HepG2 (cell line): Measurements from ENCODE around the gene NAV2. TPM values are rescaled to one million over a fixed set of nuclear protein-coding genes. Genes with fewer than 3 reads are reported as not detected.

Experiments
- ATAC-seq: fragments of 200-7000 bp; cut with Tn5 transposase; 3 replicates; pipeline ENCODE4 v1.9.1; 2020; ENCODE audit warnings: mild to moderate bottlenecking, moderate library complexity
- BruUV-seq: library from RNA; stranded (reverse); fragments of 400-500 nt; replicated peaks from 2 replicates; lab custom pipeline; 2021; lab: Mats Ljungman, UMichigan
- CTCF ChIA-PET: fragments of 300-600 bp; formaldehyde crosslinking; extraction: SDS; loops from one replicate; lab custom pipeline; 2021; ENCODE audit warnings: low total read pairs, inconsistent platforms, low intra/inter-chr PET ratio; lab: Yijun Ruan, JAX
- POLR2A ChIA-PET: fragments of 350-600 bp; sonication (Branson Sonifier 250); formaldehyde crosslinking; loops from one replicate; lab custom pipeline; 2020; ENCODE audit warnings: antibody characterized with exemption, inconsistent platforms; lab: Yijun Ruan, JAX
- DNase-seq: peaks from one replicate; pipeline ENCODE4 v3.0.0-alpha.2; 2015; ENCODE audit warnings: low spot score
- FAIRE-seq: peaks from 3 replicates; lab custom pipeline; 2011; peaks lifted over from hg19 to GRCh38; lab: Jason Lieb, UNC
- H2AFZ ChIP-seq: one replicate; pipeline ENCODE4 v1.6.1; 2011; ENCODE audit warnings: low read length, inconsistent platforms
- H3K27ac ChIP-seq: fragments of 300-600 bp; 3 replicates; pipeline ENCODE4 v1.8.0; 2011; ENCODE audit warnings: mixed run types, mild to moderate bottlenecking, mixed read lengths, low read length, inconsistent platforms; ENCODE audit not compliant: insufficient read depth; ENCODE audit errors: extremely low read length
- H3K27me3 ChIP-seq, 2 experiments: fragments of 200-600 bp in 1 of 2; 2 replicates in 1 of 2; 3 replicates in 1 of 2; pipeline versions ENCODE4 v1.6.0 to v1.8.0; 2011; ENCODE audit warnings: low read length in 2 of 2, mild to moderate bottlenecking in 2 of 2, moderate library complexity in 2 of 2, inconsistent platforms in 1 of 2; ENCODE audit not compliant: insufficient read depth in 2 of 2, control insufficient read depth in 1 of 2
- H3K36me3 ChIP-seq, 2 experiments: fragments of 200-600 bp in 1 of 2; replicated peaks in 1 of 2; 2 replicates in 1 of 2; 3 replicates in 1 of 2; pipeline versions ENCODE4 v1.5.1 to v1.8.0; 2011; ENCODE audit warnings: low read length in 2 of 2, inconsistent platforms in 1 of 2; ENCODE audit not compliant: insufficient read depth in 2 of 2, control insufficient read depth in 1 of 2
- H3K4me1 ChIP-seq: 2 replicates; pipeline ENCODE4 v1.5.1; 2012; ENCODE audit warnings: low read length, inconsistent platforms; ENCODE audit not compliant: insufficient read depth
- H3K4me2 ChIP-seq: 2 replicates; pipeline ENCODE4 v1.6.0; 2011; ENCODE audit warnings: low read depth, low read length, inconsistent platforms
- H3K4me3 ChIP-seq, 3 experiments: fragments of 200-600 bp in 1 of 3; sonication (generic), shearing (Covaris generic) in 1 of 3; replicated peaks in 1 of 3; 2 replicates each; pipeline ENCODE4 v1.5.1; 2011 to 2016; ENCODE audit warnings: low read length in 3 of 3, inconsistent platforms in 2 of 3, low read depth in 2 of 3, mild to moderate bottlenecking in 2 of 3, control low read depth in 1 of 3, mixed read lengths in 1 of 3; ENCODE audit not compliant: insufficient read depth in 1 of 3
- H3K79me2 ChIP-seq: one replicate; pipeline ENCODE4 v1.6.1; 2011; ENCODE audit warnings: low read length, inconsistent platforms; ENCODE audit not compliant: insufficient read depth
- H3K9ac ChIP-seq: 2 replicates; pipeline ENCODE4 v1.6.0; 2011; ENCODE audit warnings: mild to moderate bottlenecking, low read depth, low read length, inconsistent platforms; ENCODE audit not compliant: insufficient read depth
- H3K9me3 ChIP-seq: 2 replicates; pipeline ENCODE4 v1.5.1; 2012; ENCODE audit warnings: mild to moderate bottlenecking, low read length
- H4K20me1 ChIP-seq: 2 replicates; pipeline ENCODE4 v1.6.0; 2011; ENCODE audit warnings: inconsistent platforms, mild to moderate bottlenecking, low read length, moderate library complexity; ENCODE audit not compliant: insufficient read depth
- ELF1 ChIP-seq: sonication (generic); formaldehyde crosslinking; IDR thresholded peaks from 2 replicates; pipeline ENCODE4 v1.4.0; 2020; ENCODE audit warnings: missing genetic modification reagents
- FOXA1 ChIP-seq, 2 experiments: fragments of 450-650 bp in 1 of 2; sonication (generic) in 1 of 2; formaldehyde crosslinking in 1 of 2; IDR thresholded peaks; 2 replicates each; pipeline versions ENCODE4 v1.4.0 to v1.6.1; 2016 to 2020; ENCODE audit warnings: missing genetic modification reagents in 1 of 2
- HDAC6 ChIP-seq: fragments of 200-600 bp; sonication (generic); IDR thresholded peaks from 2 replicates; pipeline ENCODE4 v1.7.0; 2017; ENCODE audit warnings: mild to moderate bottlenecking, antibody characterized with exemption, low read length, low read depth
- HOXA5 ChIP-seq: sonication (generic); formaldehyde crosslinking; IDR thresholded peaks from 2 replicates; pipeline ENCODE4 v1.4.0; 2020; ENCODE audit warnings: missing genetic modification reagents
- MIXL1 ChIP-seq: IDR thresholded peaks from 2 replicates; pipeline ENCODE4 v1.6.1; 2016
- RAD21 ChIP-seq: fragments of 450-650 bp; formaldehyde crosslinking; IDR thresholded peaks from 2 replicates; pipeline ENCODE4 v1.5.0; 2020; ENCODE audit warnings: mild to moderate bottlenecking
- STAG1 ChIP-seq: sonication (generic); formaldehyde crosslinking; IDR thresholded peaks from 2 replicates; pipeline ENCODE4 v1.4.0; 2020; ENCODE audit warnings: missing genetic modification reagents
- ZFP36 ChIP-seq: fragments of 150-350 bp; IDR thresholded peaks from 2 replicates; pipeline ENCODE4 v1.6.1; 2018; ENCODE audit warnings: borderline replicate concordance, low read length, low read depth; ENCODE audit not compliant: partially characterized antibody
- ZNF652 ChIP-seq: IDR thresholded peaks from 2 replicates; pipeline ENCODE4 v1.6.1; 2016; ENCODE audit warnings: low read depth, borderline replicate concordance
- WGBS: methylation state at CpG from one replicate; pipeline ENCODE4 v1.1.6; 2017; ENCODE audit warnings: low lambda C conversion rate; 5-methylcytosine and 5-hydroxymethylcytosine counted together
- in situ Hi-C: cut with HindIII; loops from 2 replicates; pipeline ENCODE4 v1.10.0; 2017; ENCODE audit warnings: low pct_unique_long_range_greater_than_20kb; ENCODE audit not compliant: extremely low pct_ligation_motif_present
- intact Hi-C: fragments of 100-400 bp; cut with micrococcal nuclease; formaldehyde crosslinking; loops from one replicate; pipeline ENCODE4 v1.10.0; 2022; ENCODE audit not compliant: unreplicated experiment
- polyA plus RNA-seq, 8 experiments: library from polyadenylated mRNA; depleted of rRNA in 3 of 8; stranded (reverse) in 7 of 8; unstranded in 1 of 8; fragments of >200 nt; fragmentation: Illumina TruSeq in 4 of 8; extraction: Trizol in 4 of 8; gene quantifications; 2 replicates each; pipeline versions ENCODE4 v1.2.1 to v1.2.3, GENCODE V29; 2011 to 2016; ENCODE audit warnings: low read depth in 4 of 8, missing spikeins in 1 of 8, mixed read lengths in 1 of 8; ENCODE audit not compliant: insufficient read depth in 1 of 8
- total RNA-seq, 5 experiments: library from RNA; depleted of rRNA; stranded (reverse); fragments of >200 nt; fragmentation: Illumina TruSeq; extraction: Trizol; gene quantifications; 2 replicates each; pipeline ENCODE4 v1.2.3, GENCODE V29; 2016; ENCODE audit warnings: low read depth in 1 of 5
- TF ChIP-seq, protein P1 (sequence below): sonication (generic); formaldehyde crosslinking; IDR thresholded peaks from 2 replicates; pipeline ENCODE4 v1.5.0; 2020; ENCODE audit warnings: mild to moderate bottlenecking, missing genetic modification reagents, moderate library complexity

The NAV2 gene
- total and polyA plus RNA-seq, 2 of the 13 experiments (the other 11 are each of a cell fraction or from before 2014, with no cell fraction given): 9.3 to 34.6 TPM

GRCh38 chr11:19905280-19905853 lies 192.7 kb downstream of the NAV2 start:
- H4K20me1 ChIP-seq: no peaks in the 10 kb centered on the region

More at GRCh38 chr11:19905280-19905853, 192.7 kb downstream of the NAV2 start:
- DNase-seq (peak; percentile 51), ATAC-seq (peak; percentile 55), FAIRE-seq (no peak)
- 8% methylated on average over 2 of the region's 2 CpGs for WGBS
- peak overlapping the region; percentile 4; the same call in 1 of the 2 replicates for H3K4me2 ChIP-seq
- in situ Hi-C loops (loop anchor here (10.0 kb wide), 1 partner anchor 831 kb away; no protein-coding TSS in a partner anchor), intact Hi-C loops (loop anchor here (1.0 to 10.0 kb wide), 2 partner anchors 206 to 449 kb away; no protein-coding TSS in a partner anchor)
- H3K27ac ChIP-seq: no peak overlapping the region
- no TSS peak for BruUV-seq
- H3K79me2 ChIP-seq: no peaks in the 10 kb centered on the region
- TF ChIP-seq, protein P1, sequence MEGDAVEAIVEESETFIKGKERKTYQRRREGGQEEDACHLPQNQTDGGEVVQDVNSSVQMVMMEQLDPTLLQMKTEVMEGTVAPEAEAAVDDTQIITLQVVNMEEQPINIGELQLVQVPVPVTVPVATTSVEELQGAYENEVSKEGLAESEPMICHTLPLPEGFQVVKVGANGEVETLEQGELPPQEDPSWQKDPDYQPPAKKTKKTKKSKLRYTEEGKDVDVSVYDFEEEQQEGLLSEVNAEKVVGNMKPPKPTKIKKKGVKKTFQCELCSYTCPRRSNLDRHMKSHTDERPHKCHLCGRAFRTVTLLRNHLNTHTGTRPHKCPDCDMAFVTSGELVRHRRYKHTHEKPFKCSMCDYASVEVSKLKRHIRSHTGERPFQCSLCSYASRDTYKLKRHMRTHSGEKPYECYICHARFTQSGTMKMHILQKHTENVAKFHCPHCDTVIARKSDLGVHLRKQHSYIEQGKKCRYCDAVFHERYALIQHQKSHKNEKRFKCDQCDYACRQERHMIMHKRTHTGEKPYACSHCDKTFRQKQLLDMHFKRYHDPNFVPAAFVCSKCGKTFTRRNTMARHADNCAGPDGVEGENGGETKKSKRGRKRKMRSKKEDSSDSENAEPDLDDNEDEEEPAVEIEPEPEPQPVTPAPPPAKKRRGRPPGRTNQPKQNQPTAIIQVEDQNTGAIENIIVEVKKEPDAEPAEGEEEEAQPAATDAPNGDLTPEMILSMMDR (CRISPR knock-in tag): peak; percentile 73
- TF ChIP-seq HOXA5 (CRISPR knock-in tag) (0 out of 2 replicates have a peak, but pooled peaks have one; percentile 30), ZNF652 (CRISPR knock-in tag) (peak; percentile 81), ZFP36 (no peak), FOXA1 (IDR thresholded peaks at IDR 0.05) (no peak), FOXA1 (CRISPR knock-in tag; IDR thresholded peaks at IDR 0.05) (no peak), ELF1 (CRISPR knock-in tag) (peak; percentile 45; the same call in 1 of the 2 replicates), RAD21 (CRISPR knock-in tag) (peak; percentile 53; the same call in 1 of the 2 replicates), HDAC6 (no peak), STAG1 (CRISPR knock-in tag) (peak; percentile 75), MIXL1 (CRISPR knock-in tag) (0 out of 2 replicates have a peak, but pooled peaks have one; percentile 46)
- H3K4me3 ChIP-seq: no peak overlapping the region
- H3K4me1 ChIP-seq: peaks cover 52% of the 10 kb centered on the region
- H3K9ac ChIP-seq: no peak overlapping the region
- CTCF ChIA-PET: interaction anchor here (0.6 to 1.9 kb wide), 10 partner anchors 33 to 348 kb away, joined by 3 to 14 read pairs (median 3); no protein-coding TSS in a partner anchor
- no peaks in the 10 kb centered on the region for H3K9me3 ChIP-seq
- H3K36me3 ChIP-seq: no peaks in the 10 kb centered on the region
- POLR2A ChIA-PET: interaction anchor here (1.2 kb wide), 1 partner anchor 49 kb away, joined by 4 read pairs; no protein-coding TSS in a partner anchor
- peaks cover 0 to 6% of the 10 kb centered on the region in 2 experiments; a peak in 2 of 5 replicates for H3K27me3 ChIP-seq
- H2AFZ ChIP-seq: no peak overlapping the region
